PFSK-1 (cell line): ENCODE data around the gene GTPBP4.

Experiments
- FOXP2 ChIP-seq: optimal IDR thresholded peaks from 2 replicates; pipeline ENCODE3; 2011; ENCODE audit warnings: borderline replicate concordance, control low read depth, inconsistent platforms; ENCODE audit not compliant: insufficient read depth; ENCODE audit errors: extremely low read length, extremely low read depth
- POLR2AphosphoS5 ChIP-seq: IDR thresholded peaks from 2 replicates; pipeline ENCODE4 v1.6.1; 2012; ENCODE audit warnings: low read depth, mild to moderate bottlenecking, control low read depth, low read length, moderate library complexity
- SIN3A ChIP-seq: IDR thresholded peaks from 2 replicates; pipeline ENCODE4 v1.6.1; 2012; ENCODE audit warnings: mild to moderate bottlenecking, low read length, moderate library complexity, borderline replicate concordance; ENCODE audit not compliant: insufficient read depth
- TAF1 ChIP-seq: IDR thresholded peaks from 2 replicates; pipeline ENCODE4 v1.6.1; 2012; ENCODE audit warnings: low read length, control low read depth, borderline replicate concordance; ENCODE audit not compliant: insufficient read depth
- TF ChIP-seq, protein P1 (sequence below), 2 experiments: IDR thresholded peaks; 2 replicates each; pipeline versions ENCODE4 v1.6.1 to v1.8.0; 2011 to 2012; ENCODE audit warnings: low read depth in 2 of 2, low read length in 2 of 2, control low read depth in 1 of 2, inconsistent platforms in 1 of 2, mild to moderate bottlenecking in 1 of 2, moderate library complexity in 1 of 2; ENCODE audit not compliant: insufficient read depth in 1 of 2

The GTPBP4 gene

DNA sequence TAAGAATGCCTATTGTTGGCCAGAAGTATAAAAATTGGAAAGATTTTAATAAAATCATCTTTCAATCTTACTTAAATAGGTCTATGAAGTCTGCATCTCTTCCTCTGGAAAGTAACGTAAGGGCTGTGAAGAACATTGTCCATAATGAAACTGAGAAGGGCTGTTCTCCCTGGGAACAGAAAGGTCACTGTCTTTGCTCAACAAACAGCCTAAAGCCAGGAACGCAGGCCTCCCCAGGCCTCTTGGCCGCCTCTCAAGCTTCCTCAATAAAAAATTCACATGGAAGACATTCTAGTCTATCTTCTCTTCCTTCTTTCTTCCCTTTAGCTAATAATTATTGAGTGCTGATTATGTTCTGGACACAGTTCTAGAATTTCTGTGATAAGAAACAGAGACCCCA is 46.5 kb downstream of the GTPBP4 start:
- TF ChIP-seq SIN3A (no peak), TAF1 (no peak), FOXP2 (no peak), POLR2AphosphoS5 (no peak)
- TF ChIP-seq, protein P1, sequence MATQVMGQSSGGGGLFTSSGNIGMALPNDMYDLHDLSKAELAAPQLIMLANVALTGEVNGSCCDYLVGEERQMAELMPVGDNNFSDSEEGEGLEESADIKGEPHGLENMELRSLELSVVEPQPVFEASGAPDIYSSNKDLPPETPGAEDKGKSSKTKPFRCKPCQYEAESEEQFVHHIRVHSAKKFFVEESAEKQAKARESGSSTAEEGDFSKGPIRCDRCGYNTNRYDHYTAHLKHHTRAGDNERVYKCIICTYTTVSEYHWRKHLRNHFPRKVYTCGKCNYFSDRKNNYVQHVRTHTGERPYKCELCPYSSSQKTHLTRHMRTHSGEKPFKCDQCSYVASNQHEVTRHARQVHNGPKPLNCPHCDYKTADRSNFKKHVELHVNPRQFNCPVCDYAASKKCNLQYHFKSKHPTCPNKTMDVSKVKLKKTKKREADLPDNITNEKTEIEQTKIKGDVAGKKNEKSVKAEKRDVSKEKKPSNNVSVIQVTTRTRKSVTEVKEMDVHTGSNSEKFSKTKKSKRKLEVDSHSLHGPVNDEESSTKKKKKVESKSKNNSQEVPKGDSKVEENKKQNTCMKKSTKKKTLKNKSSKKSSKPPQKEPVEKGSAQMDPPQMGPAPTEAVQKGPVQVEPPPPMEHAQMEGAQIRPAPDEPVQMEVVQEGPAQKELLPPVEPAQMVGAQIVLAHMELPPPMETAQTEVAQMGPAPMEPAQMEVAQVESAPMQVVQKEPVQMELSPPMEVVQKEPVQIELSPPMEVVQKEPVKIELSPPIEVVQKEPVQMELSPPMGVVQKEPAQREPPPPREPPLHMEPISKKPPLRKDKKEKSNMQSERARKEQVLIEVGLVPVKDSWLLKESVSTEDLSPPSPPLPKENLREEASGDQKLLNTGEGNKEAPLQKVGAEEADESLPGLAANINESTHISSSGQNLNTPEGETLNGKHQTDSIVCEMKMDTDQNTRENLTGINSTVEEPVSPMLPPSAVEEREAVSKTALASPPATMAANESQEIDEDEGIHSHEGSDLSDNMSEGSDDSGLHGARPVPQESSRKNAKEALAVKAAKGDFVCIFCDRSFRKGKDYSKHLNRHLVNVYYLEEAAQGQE (IDR thresholded peaks at IDR 0.05; ENCODE audit: insufficient read depth in 1 of 2, low read depth in 2 of 2, low read length in 2 of 2), result no peak

DNA sequence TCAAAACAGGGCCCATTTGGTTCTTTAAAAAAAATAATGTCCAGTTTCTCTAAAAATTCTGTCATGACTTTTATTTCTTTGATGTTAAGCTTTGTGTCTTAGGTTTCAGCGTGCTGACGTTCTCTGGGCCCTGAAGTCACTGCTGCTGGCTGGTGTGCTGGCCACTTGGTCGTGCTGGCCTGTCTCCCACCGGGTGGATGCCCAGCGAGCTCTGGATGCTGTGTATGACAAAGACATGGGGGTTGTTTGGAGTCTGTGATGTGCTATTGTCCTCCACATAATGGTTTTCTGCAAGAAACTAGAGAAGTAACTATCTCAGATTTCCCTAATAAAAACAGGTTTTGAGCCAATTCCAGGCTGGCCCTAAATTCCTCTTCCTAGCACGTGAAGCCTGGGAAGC is 47.0 kb downstream of the GTPBP4 start:
- TF ChIP-seq SIN3A (no peak), POLR2AphosphoS5 (no peak), TAF1 (no peak), FOXP2 (no peak)
- TF ChIP-seq, protein P1 (IDR thresholded peaks at IDR 0.05; ENCODE audit: insufficient read depth in 1 of 2, low read depth in 2 of 2, low read length in 2 of 2), result no peak

DNA sequence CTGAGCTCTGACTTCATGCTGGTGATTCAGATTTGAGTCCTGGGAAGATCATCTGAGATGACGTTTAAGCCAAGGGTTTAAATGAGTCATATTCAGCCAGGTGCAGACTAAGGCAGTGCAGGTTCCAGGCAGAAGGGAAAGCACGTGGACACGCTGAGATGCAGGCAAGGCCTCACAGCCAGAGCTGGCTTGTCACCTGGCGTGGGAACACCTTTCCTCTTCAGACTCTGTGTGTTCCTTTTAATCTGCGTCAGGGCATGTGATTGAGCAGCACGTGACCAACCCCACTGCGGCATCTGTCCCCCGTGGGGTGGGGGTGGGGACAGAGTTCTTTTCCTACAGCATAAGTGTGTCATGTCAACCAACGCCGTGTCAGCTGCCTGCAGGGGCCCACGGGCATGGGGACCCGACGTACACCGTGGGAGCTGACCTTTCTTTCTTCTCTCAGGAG is 48.1 kb downstream of the GTPBP4 start:
- TF ChIP-seq, protein P1 (IDR thresholded peaks at IDR 0.05; ENCODE audit: insufficient read depth in 1 of 2, low read depth in 2 of 2, low read length in 2 of 2), result no peak

DNA sequence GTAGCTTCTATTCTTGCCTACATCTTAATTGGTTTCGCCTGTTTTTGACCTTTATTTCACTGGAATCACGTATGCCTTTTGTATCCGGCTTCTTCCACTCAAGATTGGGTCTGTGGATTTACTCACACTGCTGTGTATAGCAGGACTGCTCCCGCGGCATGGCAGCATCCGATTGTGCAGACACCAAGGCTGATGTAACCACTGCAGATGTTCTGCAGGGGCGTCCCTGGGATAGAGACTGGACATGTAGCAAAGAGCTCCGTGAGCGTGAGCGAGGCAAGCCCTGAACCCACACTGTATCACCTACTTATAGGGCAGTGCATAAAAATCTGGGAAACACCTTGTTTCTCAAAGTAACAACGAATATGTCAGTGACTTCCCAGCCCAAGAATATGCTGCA is 48.9 kb downstream of the GTPBP4 start:
- TF ChIP-seq TAF1 (no peak), SIN3A (no peak), POLR2AphosphoS5 (no peak), FOXP2 (no peak)
- TF ChIP-seq, protein P1 (IDR thresholded peaks at IDR 0.05; ENCODE audit: insufficient read depth in 1 of 2, low read depth in 2 of 2, low read length in 2 of 2), result no peak

- no peak for TF ChIP-seq FOXP2
- TF ChIP-seq, protein P1 (IDR thresholded peaks at IDR 0.05; ENCODE audit: insufficient read depth in 1 of 2, low read depth in 2 of 2, low read length in 2 of 2), result no peak
- no peak for TF ChIP-seq TAF1
- no peak for TF ChIP-seq POLR2AphosphoS5
- TF ChIP-seq SIN3A, result no peak
Measured at GRCh38 chr10:1040133-1040532, 51.9 kb downstream of the GTPBP4 start.
